Measurements from ENCODE around the gene CD83. TPM values are rescaled to one million over a fixed set of nuclear protein-coding genes. Genes with fewer than 3 reads are reported as not detected.

The CD83 gene
- total and polyA plus RNA-seq, 12 donors: 4.0 to 245 (median 8.5) TPM

- H3K9me3 ChIP-seq (replicated peaks in 1 of 3): no peaks in the 10 kb centered on the region
- H3K27me3 ChIP-seq: no peaks in the 10 kb centered on the region
- intact Hi-C loops (cut with DNase I): no loop called here
- TF ChIP-seq CTCF (IDR thresholded peaks at IDR 0.05): no peak
- no peak for TF ChIP-seq POLR2A (IDR thresholded peaks at IDR 0.05)
- no peaks in the 10 kb centered on the region for H3K36me3 ChIP-seq (replicated peaks in 1 of 2)
- DNase-seq: peak in 6 of 7 donors; percentile 31 to 64 (median 56)
- H3K4me3 ChIP-seq: peak overlapping the region in 2 of 4 donors; percentile 24 to 39
- H3K4me1 ChIP-seq (replicated peaks in 1 of 2): peaks cover 6 to 19% of the 10 kb centered on the region in 2 donors
- peak overlapping the region in 4 of 5 donors; percentile 54 to 79 (median 60) for H3K27ac ChIP-seq
- 0 to 3% (median 3%) methylated on average over 4 to 7 of the region's 7 CpGs for WGBS, 4 donors
These were observed 42.5 kb upstream of the CD83 start for GRCh38 chr6:14075095-14075503.

GRCh38 chr6:14077193-14077867 is 40.2 kb upstream of the CD83 start:
- intact Hi-C loops (cut with DNase I): no loop called here
- Histone ChIP-seq H3K27me3 (no peaks in the 10 kb centered on the region), H3K4me1 (replicated peaks in 1 of 2) (peaks cover 6 to 15% of the 10 kb centered on the region in 2 donors), H3K27ac (no peak overlapping the region), H3K4me3 (no peak overlapping the region), H3K36me3 (replicated peaks in 1 of 2) (no peaks in the 10 kb centered on the region), H3K9me3 (replicated peaks in 1 of 3) (no peaks in the 10 kb centered on the region)
- WGBS, 4 donors: 88 to 95% (median 89%) methylated on average over 4 of the region's 4 CpGs
- DNase-seq: no peak
- TF ChIP-seq CTCF (IDR thresholded peaks at IDR 0.05): no peak
- TF ChIP-seq POLR2A (IDR thresholded peaks at IDR 0.05): no peak

GRCh38 chr6:14079433-14079832 is 38.1 kb upstream of the CD83 start:
- Histone ChIP-seq H3K27me3 (no peaks in the 10 kb centered on the region), H3K4me1 (replicated peaks in 1 of 2) (peaks cover 5 to 14% of the 10 kb centered on the region in 2 donors), H3K27ac (no peak overlapping the region), H3K9me3 (replicated peaks in 1 of 3) (no peaks in the 10 kb centered on the region), H3K4me3 (no peak overlapping the region), H3K36me3 (replicated peaks in 1 of 2) (no peaks in the 10 kb centered on the region)
- no peak for TF ChIP-seq CTCF (IDR thresholded peaks at IDR 0.05)
- no peak for TF ChIP-seq POLR2A (IDR thresholded peaks at IDR 0.05)
- 61 to 89% (median 78%) methylated on average over 4 to 5 of the region's 5 CpGs for WGBS, 4 donors
- intact Hi-C loops (cut with DNase I): no loop called here
- no peak for DNase-seq

GRCh38 chr6:14079971-14080370 is 37.6 kb upstream of the CD83 start:
- intact Hi-C loops (cut with DNase I): no loop called here
- DNase-seq: no peak
- Histone ChIP-seq H3K4me1 (replicated peaks in 1 of 2) (peaks cover 0 to 9% of the 10 kb centered on the region in 2 donors), H3K36me3 (replicated peaks in 1 of 2) (no peaks in the 10 kb centered on the region), H3K9me3 (replicated peaks in 1 of 3) (no peaks in the 10 kb centered on the region), H3K27ac (no peak overlapping the region), H3K4me3 (no peak overlapping the region), H3K27me3 (no peaks in the 10 kb centered on the region)
- no peak for TF ChIP-seq POLR2A (IDR thresholded peaks at IDR 0.05)
- TF ChIP-seq CTCF (IDR thresholded peaks at IDR 0.05): no peak
- 74 to 88% (median 79%) methylated on average over 3 of the region's 3 CpGs for WGBS, 4 donors
